IMR-90 (cell line): Measurements from ENCODE around the gene ADGRD1. TPM values are rescaled to one million over a fixed set of nuclear protein-coding genes. Genes with fewer than 3 reads are reported as not detected.

Experiments
- ATAC-seq: fragments of 200-7000 bp; cut with Tn5 transposase; 2 replicates; pipeline ENCODE4 v1.9.1; 2020; ENCODE audit warnings: low read depth, mild to moderate bottlenecking, moderate library complexity
- BruUV-seq: library from RNA; stranded (reverse); fragments of 400-500 nt; replicated peaks from 2 replicates; lab custom pipeline; 2021; lab: Mats Ljungman, UMichigan
- CTCF ChIA-PET: fragments of 300-600 bp; formaldehyde crosslinking; extraction: SDS; loops from one replicate; lab custom pipeline; 2021; ENCODE audit warnings: antibody characterized with exemption; lab: Yijun Ruan, JAX
- POLR2A ChIA-PET: fragments of 300-600 bp; sonication (Branson Sonifier 250); formaldehyde crosslinking; loops from one replicate; lab custom pipeline; 2022; ENCODE audit warnings: antibody characterized with exemption; ENCODE audit not compliant: unreplicated experiment; lab: Charles Lee
- DNase-seq: peaks from one replicate; pipeline ENCODE4 v3.0.0; 2013
- H2AFZ ChIP-seq: replicated peaks from 2 replicates; pipeline ENCODE3; 2013; ENCODE audit warnings: low read length, mild to moderate bottlenecking; ENCODE audit not compliant: poor library complexity
- H2AK5ac ChIP-seq: 2 replicates; pipeline ENCODE4 v1.6.1; 2013; ENCODE audit warnings: low read depth, low read length, inconsistent platforms
- H2AK9ac ChIP-seq: replicated peaks from 2 replicates; pipeline ENCODE3; 2013; ENCODE audit warnings: mild to moderate bottlenecking, low read depth, low read length, moderate library complexity; ENCODE audit not compliant: poor library complexity
- H2BK120ac ChIP-seq: 2 replicates; pipeline ENCODE4 v1.6.1; 2013; ENCODE audit warnings: low read depth, low read length, inconsistent platforms
- H2BK15ac ChIP-seq: 3 replicates; pipeline ENCODE4 v1.6.1; 2013; ENCODE audit warnings: low read depth, low read length, inconsistent platforms
- H2BK20ac ChIP-seq: 2 replicates; pipeline ENCODE4 v1.6.1; 2013; ENCODE audit warnings: low read depth, mild to moderate bottlenecking, inconsistent platforms, low read length, moderate library complexity
- H2BK5ac ChIP-seq: 2 replicates; pipeline ENCODE4 v1.6.1; 2013; ENCODE audit warnings: mild to moderate bottlenecking, low read depth, low read length, inconsistent platforms; ENCODE audit not compliant: poor library complexity, severe bottlenecking
- H3K14ac ChIP-seq: replicated peaks from 2 replicates; pipeline ENCODE4 v1.6.1; 2013; ENCODE audit warnings: low read depth, low read length, inconsistent platforms
- H3K18ac ChIP-seq: 2 replicates; pipeline ENCODE4 v1.6.1; 2013; ENCODE audit warnings: low read depth, low read length, control low read depth
- H3K23ac ChIP-seq: 2 replicates; pipeline ENCODE4 v1.6.1; 2013; ENCODE audit warnings: low read depth, low read length, inconsistent platforms
- H3K27ac ChIP-seq: 2 replicates; pipeline ENCODE4 v1.5.1; 2013; ENCODE audit warnings: mild to moderate bottlenecking, control low read depth, low read length; ENCODE audit not compliant: insufficient read depth
- H3K27me3 ChIP-seq: 2 replicates; pipeline ENCODE4 v1.6.1; 2013; ENCODE audit warnings: low read length; ENCODE audit not compliant: control insufficient read depth, insufficient read depth
- H3K36me3 ChIP-seq: 2 replicates; pipeline ENCODE4 v1.6.1; 2013; ENCODE audit warnings: low read length, mixed read lengths; ENCODE audit not compliant: control insufficient read depth, insufficient read depth
- H3K4ac ChIP-seq: 2 replicates; pipeline ENCODE4 v1.6.1; 2013; ENCODE audit warnings: low read depth, low read length, inconsistent platforms
- H3K4me1 ChIP-seq: 2 replicates; pipeline ENCODE4 v1.6.1; 2013; ENCODE audit warnings: low read length, mixed read lengths; ENCODE audit not compliant: control insufficient read depth, insufficient read depth
- H3K4me2 ChIP-seq: 2 replicates; pipeline ENCODE4 v1.6.1; 2013; ENCODE audit warnings: low read depth, mild to moderate bottlenecking, control low read depth, low read length, moderate library complexity
- H3K4me3 ChIP-seq: 2 replicates; pipeline ENCODE4 v1.5.1; 2013; ENCODE audit warnings: low read depth, mild to moderate bottlenecking, control low read depth, low read length, moderate library complexity; ENCODE audit not compliant: insufficient read depth
- H3K56ac ChIP-seq: 2 replicates; pipeline ENCODE4 v1.6.1; 2013; ENCODE audit warnings: low read length, inconsistent platforms; ENCODE audit not compliant: insufficient read depth; ENCODE audit errors: extremely low read depth
- H3K79me1 ChIP-seq, 2 experiments: 2 replicates each; pipeline ENCODE4 v1.6.1; 2013; ENCODE audit warnings: low read length in 2 of 2, inconsistent platforms in 1 of 2, low read depth in 1 of 2
- H3K9ac ChIP-seq: 2 replicates; pipeline ENCODE4 v1.6.1; 2013; ENCODE audit warnings: low read depth, low read length, control low read depth
- H3K9me1 ChIP-seq: 2 replicates; pipeline ENCODE4 v1.6.1; 2013; ENCODE audit warnings: low read length, inconsistent platforms; ENCODE audit not compliant: insufficient read depth
- H3K9me3 ChIP-seq: 2 replicates; pipeline ENCODE4 v1.6.1; 2013; ENCODE audit warnings: low read length; ENCODE audit not compliant: control insufficient read depth, insufficient read depth
- H4K20me1 ChIP-seq: 2 replicates; pipeline ENCODE4 v1.6.1; 2013; ENCODE audit warnings: low read length, inconsistent platforms; ENCODE audit not compliant: insufficient read depth
- H4K5ac ChIP-seq: 2 replicates; pipeline ENCODE4 v1.6.1; 2013; ENCODE audit warnings: mild to moderate bottlenecking, low read depth, low read length, control low read depth
- H4K8ac ChIP-seq, 2 experiments: 2 replicates each; pipeline ENCODE4 v1.6.1; 2013; ENCODE audit warnings: low read depth in 2 of 2, low read length in 2 of 2, control low read depth in 1 of 2, inconsistent platforms in 1 of 2
- H4K91ac ChIP-seq: 2 replicates; pipeline ENCODE4 v1.6.1; 2013; ENCODE audit warnings: low read depth, low read length, inconsistent platforms; ENCODE audit not compliant: insufficient read depth
- CHD1 ChIP-seq: IDR thresholded peaks from 2 replicates; pipeline ENCODE4 v1.6.1; 2012; ENCODE audit warnings: low read depth, low read length, improper control_type of control experiment
- ELK1 ChIP-seq: fragments of 150-350 bp; IDR thresholded peaks from 2 replicates; pipeline ENCODE4 v1.6.1; 2016; ENCODE audit warnings: low read depth, mild to moderate bottlenecking, low read length, moderate library complexity, borderline replicate concordance
- FOS ChIP-seq: fragments of 150-350 bp; IDR thresholded peaks from 2 replicates; pipeline ENCODE4 v1.6.1; 2016; ENCODE audit warnings: low read depth, low read length
- MAFK ChIP-seq: IDR thresholded peaks from 2 replicates; pipeline ENCODE4 v1.6.1; 2012; ENCODE audit warnings: low read depth, low read length, improper control_type of control experiment
- MAZ ChIP-seq: IDR thresholded peaks from 2 replicates; pipeline ENCODE4 v1.6.1; 2012; ENCODE audit warnings: low read depth, mild to moderate bottlenecking, low read length, improper control_type of control experiment, moderate library complexity, borderline replicate concordance
- MXI1 ChIP-seq: IDR thresholded peaks from 2 replicates; pipeline ENCODE4 v1.6.1; 2012; ENCODE audit warnings: low read depth, mild to moderate bottlenecking, low read length, moderate library complexity, borderline replicate concordance
- RCOR1 ChIP-seq: IDR thresholded peaks from 2 replicates; pipeline ENCODE4 v1.6.1; 2012; ENCODE audit warnings: mild to moderate bottlenecking, low read length, improper control_type of control experiment; ENCODE audit not compliant: insufficient replicate concordance
- USF2 ChIP-seq: fragments of 150-350 bp; IDR thresholded peaks from 2 replicates; pipeline ENCODE4 v1.6.1; 2017; ENCODE audit warnings: mild to moderate bottlenecking, antibody characterized with exemption, low read length, low read depth
- WGBS, 2 experiments: methylation state at CpG; one replicate each; pipeline versions ENCODE4 v1.1.5 to v1.1.7; 2013; ENCODE audit warnings: missing lambda C conversion rate in 2 of 2; ENCODE audit not compliant: insufficient read length in 1 of 2; ENCODE audit errors: extremely low coverage in 2 of 2; 5-methylcytosine and 5-hydroxymethylcytosine counted together
- dilution Hi-C: fragments of 300-500 bp; cut with HindIII; formaldehyde crosslinking; loops from one replicate; pipeline ENCODE4 v1.14.3; 2018; ENCODE audit warnings: low sequenced_read_pairs; ENCODE audit not compliant: unreplicated experiment
- in situ Hi-C: fragments of 300-500 bp; cut with MboI; formaldehyde crosslinking; loops from 3 replicates; pipeline ENCODE4 v1.14.3; 2019; ENCODE audit warnings: low sequenced_read_pairs, inconsistent platforms, mixed read lengths
- intact Hi-C: fragments of 100-400 bp; cut with micrococcal nuclease; formaldehyde crosslinking; loops from 2 replicates; pipeline ENCODE4 v1.10.0; 2022
- polyA plus RNA-seq, 3 experiments: library from polyadenylated mRNA; depleted of rRNA; stranded (reverse); fragments of >200 nt; gene quantifications; 2 replicates each; pipeline ENCODE4 v1.2.3, GENCODE V29; 2012; ENCODE audit warnings: low replicate concordance in 1 of 3
- total RNA-seq: library from RNA; depleted of rRNA; stranded (reverse); fragments of >200 nt; gene quantifications from 2 replicates; pipeline ENCODE4 v1.2.3, GENCODE V29; 2012

ADGRD1 gene
- total and polyA plus RNA-seq, 2 of the 4 experiments (the other 2 are of a cell fraction): not detected

- in situ Hi-C loops: no loop called here
Measured at GRCh38 chr12:131077931-131078391, 124.3 kb downstream of the ADGRD1 start.

More at GRCh38 chr12:131077931-131078391, 124.3 kb downstream of the ADGRD1 start:
- Histone ChIP-seq H2BK120ac (no peak overlapping the region), H3K79me1 (no peaks in the 10 kb centered on the region), H2AFZ (no peak overlapping the region), H2BK5ac (no peak overlapping the region), H3K9me1 (no peaks in the 10 kb centered on the region), H4K91ac (no peak overlapping the region), H3K23ac (no peak overlapping the region), H4K5ac (no peak overlapping the region), H3K4me3 (no peak overlapping the region), H2AK5ac (no peak overlapping the region), H3K27ac (no peak overlapping the region), H3K9me3 (peaks cover 33% of the 10 kb centered on the region), H3K56ac (no peak overlapping the region), H4K20me1 (no peaks in the 10 kb centered on the region), H2AK9ac (no peak overlapping the region), H3K4me1 (no peaks in the 10 kb centered on the region), H3K9ac (no peak overlapping the region), H3K18ac (no peak overlapping the region), H3K36me3 (no peaks in the 10 kb centered on the region), H2BK15ac (no peak overlapping the region), H3K4me2 (no peak overlapping the region), H3K27me3 (no peaks in the 10 kb centered on the region), H3K4ac (no peak overlapping the region), H4K8ac (no peak overlapping the region), H3K14ac (no peak overlapping the region), H2BK20ac (no peak overlapping the region)
- no peak for DNase-seq
- no TSS peak for BruUV-seq
- TF ChIP-seq CHD1 (no peak), MAFK (no peak), USF2 (no peak), MXI1 (no peak), FOS (no peak), RCOR1 (no peak), ELK1 (no peak), MAZ (no peak)
- ATAC-seq: no peak
- CTCF ChIA-PET: no interaction called here
- POLR2A ChIA-PET: no interaction called here
- 30% methylated on average over 7 of the region's 11 CpGs; no CpG with 5 or more reads in 1 of the 2 experiments for WGBS, 2 experiments
- dilution Hi-C loops: no loop called here
- intact Hi-C loops: no loop called here
